ENCODE results near the gene PER3.

DNA sequence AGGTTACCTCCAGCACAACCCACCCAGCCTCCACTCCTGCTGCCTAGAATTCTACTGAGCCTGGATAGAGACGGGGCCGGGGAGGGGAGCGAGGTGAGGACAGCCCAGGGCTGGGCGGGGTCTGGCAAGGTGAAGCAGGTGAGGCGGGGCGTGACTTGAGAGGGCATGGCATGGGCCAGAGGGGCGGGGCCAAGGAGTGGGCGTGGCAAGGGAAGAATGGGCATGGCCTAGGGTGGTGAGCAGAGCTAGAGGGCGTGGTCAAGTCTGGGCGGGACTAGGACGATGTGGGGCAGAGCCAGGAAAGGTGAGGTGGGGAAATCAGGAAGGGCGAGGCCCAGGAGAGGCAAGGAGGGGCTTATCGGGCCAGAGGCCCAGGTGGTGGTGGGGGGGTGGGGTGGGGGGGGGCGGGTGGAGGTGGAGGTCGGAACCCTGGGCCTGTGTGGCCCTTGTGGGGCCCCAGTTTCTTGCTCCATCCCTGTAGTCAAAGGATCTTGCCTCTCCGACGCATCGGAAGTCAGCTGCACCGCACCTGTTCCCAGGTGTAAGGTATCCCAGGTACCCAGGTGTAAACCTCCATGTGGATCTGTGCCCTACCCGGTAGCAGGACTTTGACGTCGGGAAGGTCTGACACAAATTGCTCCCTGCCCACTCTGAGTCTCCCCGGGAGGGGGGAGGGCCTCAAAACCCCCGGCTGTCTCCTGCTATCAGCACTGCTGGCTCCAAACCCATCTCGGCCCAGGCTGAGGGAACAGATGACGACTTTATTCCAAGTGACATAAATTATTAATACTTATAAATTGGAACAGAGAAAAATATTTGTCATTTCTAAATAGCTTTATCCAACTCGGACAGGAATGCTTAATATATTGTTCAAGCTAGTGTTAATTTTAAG, 101.7 kb downstream of the PER3 start:
- TF ChIP-seq, protein P1, sequence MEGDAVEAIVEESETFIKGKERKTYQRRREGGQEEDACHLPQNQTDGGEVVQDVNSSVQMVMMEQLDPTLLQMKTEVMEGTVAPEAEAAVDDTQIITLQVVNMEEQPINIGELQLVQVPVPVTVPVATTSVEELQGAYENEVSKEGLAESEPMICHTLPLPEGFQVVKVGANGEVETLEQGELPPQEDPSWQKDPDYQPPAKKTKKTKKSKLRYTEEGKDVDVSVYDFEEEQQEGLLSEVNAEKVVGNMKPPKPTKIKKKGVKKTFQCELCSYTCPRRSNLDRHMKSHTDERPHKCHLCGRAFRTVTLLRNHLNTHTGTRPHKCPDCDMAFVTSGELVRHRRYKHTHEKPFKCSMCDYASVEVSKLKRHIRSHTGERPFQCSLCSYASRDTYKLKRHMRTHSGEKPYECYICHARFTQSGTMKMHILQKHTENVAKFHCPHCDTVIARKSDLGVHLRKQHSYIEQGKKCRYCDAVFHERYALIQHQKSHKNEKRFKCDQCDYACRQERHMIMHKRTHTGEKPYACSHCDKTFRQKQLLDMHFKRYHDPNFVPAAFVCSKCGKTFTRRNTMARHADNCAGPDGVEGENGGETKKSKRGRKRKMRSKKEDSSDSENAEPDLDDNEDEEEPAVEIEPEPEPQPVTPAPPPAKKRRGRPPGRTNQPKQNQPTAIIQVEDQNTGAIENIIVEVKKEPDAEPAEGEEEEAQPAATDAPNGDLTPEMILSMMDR (IDR thresholded peaks at IDR 0.05): no peak
- TF ChIP-seq POLR2A (IDR thresholded peaks at IDR 0.05): no peak
- TF ChIP-seq POLR2AphosphoS5 (IDR thresholded peaks at IDR 0.05): no peak
